ENCODE data around the gene MAST4.

The MAST4 gene

GRCh38 chr5:67189931-67190330 lies 593.7 kb downstream of the MAST4 start:
- DNase-seq (ENCODE audit: low read depth): no peak
- no peak overlapping the region for H3K4me3 ChIP-seq (ENCODE audit: low read length)
- no peak for TF ChIP-seq CTCF (IDR thresholded peaks at IDR 0.05; ENCODE audit: insufficient read depth, low read depth, low read length, missing control alignments)

GRCh38 chr5:67190410-67190809 lies 594.2 kb downstream of the MAST4 start:
- DNase-seq (ENCODE audit: low read depth): no peak
- no peak for TF ChIP-seq CTCF (IDR thresholded peaks at IDR 0.05; ENCODE audit: insufficient read depth, low read depth, low read length, missing control alignments)
- H3K4me3 ChIP-seq (ENCODE audit: low read length): no peak overlapping the region

- DNase-seq (ENCODE audit: low read depth): no peak
- H3K4me3 ChIP-seq (ENCODE audit: low read length): no peak overlapping the region
- TF ChIP-seq CTCF (IDR thresholded peaks at IDR 0.05; ENCODE audit: insufficient read depth, low read depth, low read length, missing control alignments): no peak
These were observed 594.7 kb downstream of the MAST4 start for GRCh38 chr5:67190861-67191260.

- TF ChIP-seq CTCF (IDR thresholded peaks at IDR 0.05; ENCODE audit: insufficient read depth, low read depth, low read length, missing control alignments): no peak
- DNase-seq (ENCODE audit: low read depth): no peak
- no peak overlapping the region for H3K4me3 ChIP-seq (ENCODE audit: low read length)
These were observed 596.7 kb downstream of the MAST4 start for GRCh38 chr5:67192719-67193438.

GRCh38 chr5:67193439-67193807 lies 597.2 kb downstream of the MAST4 start:
- TF ChIP-seq CTCF (IDR thresholded peaks at IDR 0.05; ENCODE audit: insufficient read depth, low read depth, low read length, missing control alignments): no peak
- no peak overlapping the region for H3K4me3 ChIP-seq (ENCODE audit: low read length)
- no peak for DNase-seq (ENCODE audit: low read depth)

- H3K4me3 ChIP-seq (ENCODE audit: low read length): no peak overlapping the region
- DNase-seq (ENCODE audit: low read depth): no peak
- TF ChIP-seq CTCF (IDR thresholded peaks at IDR 0.05; ENCODE audit: insufficient read depth, low read depth, low read length, missing control alignments): no peak
These were observed 598.0 kb downstream of the MAST4 start for GRCh38 chr5:67194166-67194565.

All from epithelial cell of esophagus (primary cell).